Esophagus squamous epithelium (tissue), 5 donors: Measurements from ENCODE around the gene KCNQ1. TPM values are rescaled to one million over a fixed set of nuclear protein-coding genes. Genes with fewer than 3 reads are reported as not detected.
A peak's percentile ranks its signal among the peaks of the same experiment; 100 is the strongest.

Experiments used
- DNase-seq: peaks from one replicate; lab custom pipeline; 2025; lab: John Stamatoyannopoulos, UW
- H3K27ac ChIP-seq, 4 donors: fragments of 200-600 bp; sonication (generic); one replicate each; pipeline ENCODE4 v1.5.1; 2016 to 2019; ENCODE audit warnings: mild to moderate bottlenecking in 1 of 4
- H3K27me3 ChIP-seq, 4 donors: fragments of 200-600 bp; sonication (generic); 1 replicate in 3 of 4; 2 replicates in 1 of 4; pipeline versions ENCODE4 v1.5.1 to v1.6.0; 2017 to 2021; ENCODE audit warnings: antibody characterized with exemption in 1 of 4
- H3K36me3 ChIP-seq, 3 donors: fragments of 200-600 bp; sonication (generic); one replicate each; pipeline ENCODE4 v1.5.1; 2016 to 2019
- H3K4me1 ChIP-seq, 3 donors: fragments of 200-600 bp; sonication (generic); one replicate each; pipeline ENCODE4 v1.5.1; 2017 to 2019
- H3K4me3 ChIP-seq, 4 donors: fragments of 200-600 bp; sonication (generic); 1 replicate in 3 of 4; 2 replicates in 1 of 4; pipeline ENCODE4 v1.5.1; 2016 to 2019; ENCODE audit warnings: mild to moderate bottlenecking in 2 of 4, moderate library complexity in 1 of 4
- H3K9me3 ChIP-seq, 3 donors: fragments of 200-600 bp; sonication (generic); one replicate each; pipeline ENCODE4 v1.5.1; 2016 to 2019
- CTCF ChIP-seq, 6 experiments: fragments of 450-650 bp in 4 of 6; fragments of 200-600 bp in 2 of 6; sonication (generic) in 2 of 6; IDR thresholded peaks; one replicate each; pipeline ENCODE4 v1.5.1; 2016 to 2019; ENCODE audit warnings: antibody characterized with exemption in 6 of 6, mild to moderate bottlenecking in 4 of 6, moderate library complexity in 4 of 6
- POLR2A ChIP-seq, 4 donors: fragments of 450-650 bp; IDR thresholded peaks; one replicate each; pipeline ENCODE4 v1.6.1; 2017; ENCODE audit warnings: antibody characterized with exemption in 4 of 4, mild to moderate bottlenecking in 4 of 4, moderate library complexity in 3 of 4
- WGBS, 2 donors: methylation state at CpG; one replicate each; pipeline ENCODE4 v1.1.5; 2018; 5-methylcytosine and 5-hydroxymethylcytosine counted together
- intact Hi-C: fragments of 100-400 bp; cut with DNase I; formaldehyde crosslinking; loops from one replicate; pipeline ENCODE4 v1.15.0; 2022
- total RNA-seq, 4 donors: library from RNA; depleted of rRNA; stranded (reverse); fragments of >200 nt; gene quantifications; one replicate each; pipeline ENCODE4 v1.1.0, GENCODE V29; 2016
- donor health status: DM: yes; HTN: yes; CAD: no.

Gene KCNQ1
- total RNA-seq, 4 donors from 2014 or later, result 0.61 to 3.1 (median 0.72) TPM

- DNase-seq, result no peak
- peak overlapping the region in 2 of 4 donors; percentile 18 to 69 for H3K27ac ChIP-seq
- 85 to 87% methylated on average over 15 of the region's 15 CpGs for WGBS, 2 donors
- no peak overlapping the region for H3K4me3 ChIP-seq
- intact Hi-C loops, result no loop called here
- H3K9me3 ChIP-seq, result no peaks in the 10 kb centered on the region
- H3K36me3 ChIP-seq, result no peaks in the 10 kb centered on the region
- H3K27me3 ChIP-seq, result peaks cover 0 to 8% (median 0%) of the 10 kb centered on the region in 4 donors
- no peak for TF ChIP-seq POLR2A (IDR thresholded peaks at IDR 0.05)
- H3K4me1 ChIP-seq, result peaks cover 17 to 72% (median 46%) of the 10 kb centered on the region in 3 donors
Measured at GRCh38 chr11:2808850-2809846, 364.3 kb downstream of the KCNQ1 start.

GRCh38 chr11:2809854-2810253 is 365.0 kb downstream of the KCNQ1 start:
- 89 to 96% methylated on average over 1 of the region's 1 CpG for WGBS, 2 donors
- Histone ChIP-seq H3K4me1 (peaks cover 17 to 65% (median 44%) of the 10 kb centered on the region in 3 donors), H3K27ac (peak overlapping the region in 2 of 4 donors; percentile 18 to 69), H3K27me3 (peaks cover 0 to 8% (median 0%) of the 10 kb centered on the region in 4 donors), H3K36me3 (no peaks in the 10 kb centered on the region), H3K4me3 (no peak overlapping the region), H3K9me3 (no peaks in the 10 kb centered on the region)
- DNase-seq, result no peak
- intact Hi-C loops, result no loop called here
- TF ChIP-seq POLR2A (IDR thresholded peaks at IDR 0.05), result no peak
- TF ChIP-seq CTCF (IDR thresholded peaks at IDR 0.05), result no peak

GRCh38 chr11:2810411-2811205 is 365.8 kb downstream of the KCNQ1 start:
- Histone ChIP-seq H3K4me3 (no peak overlapping the region), H3K27ac (peak overlapping the region in 3 of 4 donors; percentile 18 to 77 (median 69)), H3K9me3 (peaks cover 0 to 3% (median under 1%) of the 10 kb centered on the region in 3 donors), H3K27me3 (peaks cover 0 to 8% (median 0%) of the 10 kb centered on the region in 4 donors), H3K4me1 (peaks cover 17 to 61% (median 40%) of the 10 kb centered on the region in 3 donors), H3K36me3 (no peaks in the 10 kb centered on the region)
- WGBS, 2 donors, result 66 to 74% methylated on average over 11 to 17 of the region's 18 CpGs
- intact Hi-C loops, result no loop called here
- no peak for DNase-seq
- TF ChIP-seq POLR2A (IDR thresholded peaks at IDR 0.05), result no peak
- TF ChIP-seq CTCF (IDR thresholded peaks at IDR 0.05), result no peak

GRCh38 chr11:2811206-2812091 is 366.6 kb downstream of the KCNQ1 start:
- intact Hi-C loops, result no loop called here
- Histone ChIP-seq H3K27me3 (peaks cover 0 to 8% (median 0%) of the 10 kb centered on the region in 4 donors), H3K36me3 (no peaks in the 10 kb centered on the region), H3K4me1 (peaks cover 17 to 54% (median 37%) of the 10 kb centered on the region in 3 donors), H3K9me3 (peaks cover 0 to 12% (median 9%) of the 10 kb centered on the region in 3 donors), H3K27ac (peak overlapping the region in 3 of 4 donors; percentile 18 to 77 (median 69)), H3K4me3 (peak overlapping the region in 1 of 4 donors; percentile 23)
- no peak for TF ChIP-seq CTCF (IDR thresholded peaks at IDR 0.05)
- no peak for DNase-seq
- 73 to 93% methylated on average over 9 to 12 of the region's 34 CpGs for WGBS, 2 donors
